HG03066 (cell line): ENCODE data around the gene CLTCL1.
"Not testable (repeated sequence)": the region's sequence is repeated elsewhere in the genome, so short reads cannot be mapped to it uniquely, and the experiment has no call there.

ENCODE experiments used
- ATAC-seq: cut with Tn5 transposase; IDR thresholded peaks from one replicate; pipeline ENCODE4 v1.9.1; 2021; ENCODE audit warnings: low read depth; ENCODE audit not compliant: unreplicated experiment

The CLTCL1 gene

GRCh38 chr22:19291580-19292457, at the start of gene CLTCL1:
Gene CLTCL1, minus strand, starts transcription at chr22:19291719. Its CDS starts 78 bp downstream, at chr22:19291641.
- no peak for ATAC-seq

GRCh38 chr22:19337137-19337536, 45.6 kb upstream of the CLTCL1 start:
- no peak for ATAC-seq

- no peak for ATAC-seq
These were observed 44.9 kb upstream of the CLTCL1 start for GRCh38 chr22:19336133-19337075.

- ATAC-seq: no peak
These were observed 40.5 kb upstream of the CLTCL1 start for GRCh38 chr22:19331975-19332374.

- no peak for ATAC-seq
These were observed 40.0 kb upstream of the CLTCL1 start for GRCh38 chr22:19331474-19331873.

GRCh38 chr22:19330865-19331418, 39.4 kb upstream of the CLTCL1 start:
- no peak for ATAC-seq

- ATAC-seq: not testable (repeated sequence)
These were observed 38.7 kb upstream of the CLTCL1 start for GRCh38 chr22:19330205-19330604.

GRCh38 chr22:19329454-19329853, 37.9 kb upstream of the CLTCL1 start:
- no peak for ATAC-seq

GRCh38 chr22:19325296-19325948, 33.9 kb upstream of the CLTCL1 start:
- no peak for ATAC-seq

- not testable (repeated sequence) for ATAC-seq
These were observed 31.9 kb upstream of the CLTCL1 start for GRCh38 chr22:19323420-19323819.

GRCh38 chr22:19321757-19322156, 30.2 kb upstream of the CLTCL1 start:
- no peak for ATAC-seq

- ATAC-seq: not testable (repeated sequence)
These were observed 28.6 kb upstream of the CLTCL1 start for GRCh38 chr22:19320136-19320535.

GRCh38 chr22:19319281-19319680, 27.8 kb upstream of the CLTCL1 start:
- no peak for ATAC-seq

- ATAC-seq: no peak
These were observed 26.3 kb upstream of the CLTCL1 start for GRCh38 chr22:19317865-19318264.

- no peak for ATAC-seq
These were observed 16.4 kb upstream of the CLTCL1 start for GRCh38 chr22:19307872-19308271.

GRCh38 chr22:19306535-19306934, 15.0 kb upstream of the CLTCL1 start:
- not testable (repeated sequence) for ATAC-seq

GRCh38 chr22:19304547-19304946, 13.0 kb upstream of the CLTCL1 start:
- ATAC-seq: no peak

GRCh38 chr22:19303785-19304184, 12.3 kb upstream of the CLTCL1 start:
- ATAC-seq: no peak

- ATAC-seq: no peak
These were observed 4.2 kb upstream of the CLTCL1 start for GRCh38 chr22:19295733-19296132.

GRCh38 chr22:19292458-19293230, 1.1 kb upstream of the CLTCL1 start:
- no peak for ATAC-seq
